HG03460 (cell line): ENCODE results near the gene LTBP1.

Source experiments
- ATAC-seq: cut with Tn5 transposase; IDR thresholded peaks from one replicate; pipeline ENCODE4 v1.9.1; 2021; ENCODE audit not compliant: unreplicated experiment

LTBP1 gene

DNA sequence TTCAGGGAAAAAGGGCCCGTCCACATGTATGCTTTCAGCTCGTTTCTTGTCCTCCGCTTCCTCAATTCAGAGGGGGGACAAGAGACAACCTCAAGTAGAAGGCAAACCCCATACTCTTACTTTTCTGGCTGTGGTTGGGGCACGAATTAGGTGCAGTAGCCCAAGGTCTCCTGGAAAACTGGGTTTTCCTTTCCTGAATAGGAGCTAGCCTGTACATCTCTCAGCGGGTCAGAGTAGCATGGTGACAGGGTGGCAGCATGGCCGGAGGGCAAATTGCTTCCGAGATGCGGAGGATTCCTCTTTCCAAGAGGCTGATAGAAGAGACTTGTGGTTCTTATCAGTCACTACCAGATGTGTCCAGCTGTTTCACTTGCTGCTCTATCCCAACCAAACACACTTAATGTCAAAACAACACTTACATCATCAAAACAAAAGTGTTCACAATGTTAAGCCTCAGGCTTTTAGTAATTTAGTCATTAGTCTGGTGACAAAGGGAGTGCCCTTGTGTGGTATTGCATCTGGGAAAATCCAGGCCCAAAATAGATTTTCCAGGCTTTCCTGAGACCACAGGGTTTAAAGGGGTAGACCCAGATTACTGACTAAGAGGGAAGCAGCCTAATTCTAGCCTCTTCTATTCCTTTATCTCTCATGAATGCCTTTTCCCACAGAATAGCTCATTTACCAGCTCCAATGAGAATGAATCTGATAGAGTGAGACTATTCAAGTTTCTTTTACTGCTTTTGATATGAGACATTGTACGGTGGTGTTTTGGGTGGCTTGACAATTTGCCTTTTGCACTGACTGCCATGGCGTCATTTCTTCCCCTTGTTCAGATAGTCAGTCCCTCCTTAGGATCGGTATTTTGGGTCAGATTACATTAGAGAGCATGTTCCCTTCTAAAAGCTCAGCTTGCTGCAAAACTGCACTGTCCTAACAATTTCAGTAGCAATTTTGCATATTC is 162.0 kb downstream of the LTBP1 start:
- ATAC-seq = no peak

DNA sequence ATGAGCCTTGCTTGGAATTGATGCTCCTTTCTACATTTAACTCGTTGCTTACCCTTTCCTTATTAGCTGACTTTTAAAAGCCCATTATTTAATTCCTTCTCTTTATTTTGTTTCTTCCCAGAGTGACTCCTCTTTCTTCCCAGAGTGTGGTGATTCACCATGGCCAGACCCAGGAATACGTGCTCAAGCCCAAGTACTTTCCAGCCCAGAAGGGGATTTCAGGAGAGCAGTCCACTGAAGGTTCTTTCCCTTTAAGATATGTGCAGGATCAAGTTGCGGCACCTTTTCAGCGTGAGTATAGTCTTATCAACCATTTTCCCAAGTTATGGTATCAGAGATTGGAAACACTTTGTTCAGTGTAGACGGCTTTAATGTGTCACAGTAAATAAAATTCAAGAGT is 163.7 kb downstream of the LTBP1 start:
- no peak for ATAC-seq

DNA sequence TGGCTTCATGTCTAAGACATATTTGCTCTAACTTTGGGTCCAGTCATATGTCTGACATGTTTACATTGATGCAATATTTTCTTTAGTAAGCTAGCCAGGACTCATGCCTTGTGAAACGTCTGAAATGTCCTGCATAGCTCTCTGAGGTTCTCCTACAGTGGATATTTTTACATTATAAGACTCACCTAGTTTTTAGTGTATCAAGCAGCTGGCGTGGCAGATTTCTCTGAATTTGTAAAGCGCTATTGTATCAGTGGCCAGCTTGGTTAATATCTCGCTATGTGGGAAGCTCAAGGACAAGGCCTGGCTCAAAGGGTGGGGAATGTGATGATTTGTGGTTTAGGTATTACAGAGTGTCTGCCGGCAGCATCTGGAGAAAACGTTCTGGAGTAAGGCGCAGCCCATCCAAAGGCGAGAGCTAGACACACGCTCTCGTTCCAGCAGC is 164.3 kb downstream of the LTBP1 start:
- no peak for ATAC-seq

DNA sequence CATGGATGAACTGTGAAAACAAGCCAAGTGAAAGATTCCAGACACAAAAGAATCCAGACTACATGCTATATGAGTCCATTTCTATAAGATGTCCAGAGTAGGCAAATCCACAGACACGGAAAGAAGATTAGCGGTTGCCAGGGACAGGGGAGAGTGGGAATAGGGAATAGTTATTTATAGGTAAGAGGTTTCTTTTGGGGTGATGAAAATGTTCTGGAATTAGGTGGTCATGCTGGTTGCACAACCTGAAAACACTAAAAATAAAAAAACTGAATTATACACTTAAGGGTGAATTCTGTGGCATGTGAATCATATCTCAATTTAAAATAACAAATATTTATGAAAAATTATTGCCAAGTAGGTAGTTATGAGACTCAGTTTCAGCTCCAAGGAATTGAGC is 168.4 kb downstream of the LTBP1 start:
- ATAC-seq = no peak

DNA sequence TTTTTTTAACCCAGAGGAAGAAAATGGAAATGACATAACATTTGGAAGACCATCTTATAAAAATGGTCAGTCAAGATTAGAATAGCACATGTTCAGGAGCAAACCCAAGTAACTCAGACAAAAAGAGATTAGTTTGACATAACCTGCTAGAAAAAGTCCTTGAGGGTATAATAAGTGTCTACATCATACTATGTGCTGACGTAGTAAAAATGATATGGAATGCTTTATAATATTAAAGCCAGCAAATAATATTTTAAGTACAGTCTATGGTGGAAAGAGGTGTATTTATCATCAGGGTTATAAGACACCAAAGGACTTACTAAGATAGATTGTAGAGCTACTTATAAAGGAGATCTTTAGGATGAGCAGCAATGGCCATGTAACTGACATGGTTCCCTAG is 169.0 kb downstream of the LTBP1 start:
- ATAC-seq = no peak

DNA sequence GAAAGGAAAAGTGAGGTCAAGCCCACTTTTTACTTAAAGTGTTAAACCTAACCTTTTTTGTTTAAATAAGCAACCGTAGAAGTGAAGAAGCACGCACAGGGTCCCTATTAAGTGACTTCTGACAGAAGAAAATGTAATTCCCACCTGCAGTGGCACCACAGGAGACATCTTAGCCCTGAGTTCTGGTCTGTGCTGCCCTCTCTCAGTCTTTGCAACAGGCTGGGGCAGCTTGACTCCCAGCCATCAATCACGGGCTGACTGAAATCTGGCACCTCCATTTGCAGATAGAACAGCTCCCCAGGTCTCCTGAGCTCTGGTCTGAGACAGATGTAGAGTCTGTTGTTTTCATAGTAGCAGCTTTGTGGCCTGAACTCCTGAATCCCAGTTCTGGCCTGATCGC is 170.0 kb downstream of the LTBP1 start:
- ATAC-seq = no peak

DNA sequence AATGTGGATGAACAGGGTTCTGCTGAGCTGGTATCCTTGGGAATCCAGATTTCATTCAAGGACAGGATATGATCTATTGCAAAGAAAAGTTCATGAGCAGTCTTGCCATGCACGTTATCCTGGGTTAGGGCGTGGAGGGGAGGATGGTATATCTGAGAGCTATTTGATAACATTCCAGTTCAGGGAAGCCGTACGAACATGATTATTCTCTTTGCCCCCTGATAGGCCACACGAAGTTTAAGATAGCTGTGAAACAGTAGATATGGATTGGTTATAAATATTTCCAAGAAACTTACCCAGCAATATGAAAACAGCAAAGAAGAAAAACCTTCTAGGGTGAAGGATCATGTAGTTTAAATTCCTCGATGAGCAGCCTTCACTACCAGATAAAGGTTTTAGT is 171.9 kb downstream of the LTBP1 start:
- no peak for ATAC-seq

DNA sequence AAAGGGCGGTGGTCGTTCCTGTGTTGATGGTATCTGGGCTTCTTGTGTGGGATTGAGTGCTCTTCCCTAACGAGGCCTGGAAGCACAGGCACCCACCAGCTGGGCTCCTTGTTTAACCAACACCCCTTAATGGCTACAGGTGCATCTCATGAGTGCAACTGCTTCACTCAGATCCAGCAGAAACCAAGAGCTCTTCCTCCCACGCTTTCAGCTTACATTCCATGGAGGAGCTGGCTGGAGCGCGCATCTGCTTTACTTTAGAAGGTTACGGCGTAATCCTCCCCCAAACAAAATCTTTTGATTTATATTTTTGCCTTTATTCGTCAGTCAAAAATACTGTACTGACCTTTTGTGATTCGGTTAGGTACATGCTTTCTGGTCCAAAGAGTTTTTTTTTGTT is 174.7 kb downstream of the LTBP1 start:
- no peak for ATAC-seq

DNA sequence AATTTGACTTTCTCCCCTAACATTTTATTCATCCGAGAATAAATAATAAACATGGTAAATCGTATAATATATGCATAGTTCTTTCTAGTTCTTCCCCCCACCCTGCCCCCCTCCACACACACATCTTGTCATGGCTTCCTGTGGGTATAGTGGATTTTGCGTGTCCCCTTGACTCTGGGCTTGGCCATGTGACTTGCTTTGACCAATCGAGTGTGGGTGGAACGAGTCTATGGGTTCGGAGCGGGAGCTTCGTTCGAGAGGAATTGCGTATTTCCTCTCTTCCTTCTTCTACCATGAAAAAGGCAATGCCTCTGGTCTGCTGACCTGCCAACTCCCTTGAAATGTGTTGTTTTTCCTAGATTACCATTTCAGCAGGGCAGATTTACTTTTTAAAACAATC is 175.2 kb downstream of the LTBP1 start:
- no peak for ATAC-seq

DNA sequence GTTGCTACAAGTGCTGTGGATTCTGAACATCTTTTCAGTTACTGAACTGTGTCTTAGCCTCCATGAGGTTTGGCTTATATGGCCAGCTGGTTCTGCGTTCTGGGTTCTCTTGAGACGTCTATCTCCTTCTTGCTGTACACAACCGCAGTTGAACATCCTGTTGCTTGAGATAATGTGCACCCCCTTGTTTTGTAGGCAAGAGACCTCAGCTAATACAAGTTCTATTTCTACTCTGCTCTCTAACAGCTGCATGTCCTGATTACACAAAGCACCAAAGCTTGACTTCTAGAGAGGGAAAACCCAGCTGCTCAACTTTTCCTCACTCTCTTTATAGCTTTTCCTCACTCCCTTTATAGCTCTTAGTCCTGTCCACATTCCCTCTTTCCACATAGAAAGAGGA is 176.0 kb downstream of the LTBP1 start:
- no peak for ATAC-seq

DNA sequence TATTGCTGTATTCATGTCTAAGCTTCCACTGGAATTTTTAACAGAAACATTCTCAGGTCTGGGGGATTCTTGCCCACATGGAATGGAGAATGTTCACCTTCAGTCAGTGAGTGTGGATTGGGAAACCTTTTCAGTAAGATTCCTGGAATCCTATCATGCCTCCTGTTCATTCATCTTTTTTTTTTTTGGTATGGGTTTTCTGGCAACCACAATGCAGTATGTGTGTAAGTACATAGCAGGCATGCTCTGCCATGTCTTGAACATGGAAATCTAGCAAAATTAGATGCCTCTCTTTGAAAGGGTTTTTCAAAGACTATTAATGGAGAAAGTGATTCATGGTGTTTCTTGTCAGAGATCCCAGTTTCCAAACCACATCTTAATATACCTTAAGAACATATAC is 176.5 kb downstream of the LTBP1 start:
- ATAC-seq = no peak

DNA sequence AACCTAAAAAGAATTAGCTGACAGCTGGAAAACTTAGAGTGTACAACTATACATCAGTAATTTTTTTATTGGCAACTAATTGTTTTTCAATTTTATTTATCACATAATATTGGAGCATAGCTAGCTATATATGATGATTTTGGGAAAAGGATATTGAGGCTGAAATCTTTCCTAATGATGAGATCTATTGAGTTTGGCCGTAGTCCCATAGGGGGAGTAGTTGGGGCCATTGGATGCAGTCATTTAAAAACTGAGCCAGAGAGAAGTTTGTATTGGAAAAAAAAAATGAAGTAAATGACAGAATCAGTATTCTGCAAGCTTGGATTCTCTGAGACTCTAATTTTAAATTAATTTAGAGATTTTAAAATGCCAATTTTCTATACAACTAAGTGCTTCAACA is 179.8 kb downstream of the LTBP1 start:
- no peak for ATAC-seq

DNA sequence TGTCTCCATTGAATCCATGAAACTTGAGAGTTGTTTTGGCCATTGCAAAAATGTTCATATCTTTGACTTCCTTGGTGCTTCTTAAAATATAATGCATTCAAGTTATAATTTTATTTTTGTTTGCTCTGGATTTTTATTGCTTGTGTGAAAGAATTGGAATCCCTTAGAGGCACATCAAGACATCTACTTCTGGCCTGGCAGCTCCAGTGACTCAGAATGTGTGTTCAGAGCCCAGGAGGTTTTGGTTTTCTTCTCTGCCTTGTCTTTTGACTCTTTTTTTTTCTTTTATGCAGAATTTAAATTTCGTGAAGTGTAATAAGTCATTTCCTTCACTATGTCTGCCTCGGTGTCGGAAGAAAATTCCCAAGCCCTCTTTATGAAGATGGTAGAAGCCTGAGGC is 180.2 kb downstream of the LTBP1 start:
- ATAC-seq = no peak

DNA sequence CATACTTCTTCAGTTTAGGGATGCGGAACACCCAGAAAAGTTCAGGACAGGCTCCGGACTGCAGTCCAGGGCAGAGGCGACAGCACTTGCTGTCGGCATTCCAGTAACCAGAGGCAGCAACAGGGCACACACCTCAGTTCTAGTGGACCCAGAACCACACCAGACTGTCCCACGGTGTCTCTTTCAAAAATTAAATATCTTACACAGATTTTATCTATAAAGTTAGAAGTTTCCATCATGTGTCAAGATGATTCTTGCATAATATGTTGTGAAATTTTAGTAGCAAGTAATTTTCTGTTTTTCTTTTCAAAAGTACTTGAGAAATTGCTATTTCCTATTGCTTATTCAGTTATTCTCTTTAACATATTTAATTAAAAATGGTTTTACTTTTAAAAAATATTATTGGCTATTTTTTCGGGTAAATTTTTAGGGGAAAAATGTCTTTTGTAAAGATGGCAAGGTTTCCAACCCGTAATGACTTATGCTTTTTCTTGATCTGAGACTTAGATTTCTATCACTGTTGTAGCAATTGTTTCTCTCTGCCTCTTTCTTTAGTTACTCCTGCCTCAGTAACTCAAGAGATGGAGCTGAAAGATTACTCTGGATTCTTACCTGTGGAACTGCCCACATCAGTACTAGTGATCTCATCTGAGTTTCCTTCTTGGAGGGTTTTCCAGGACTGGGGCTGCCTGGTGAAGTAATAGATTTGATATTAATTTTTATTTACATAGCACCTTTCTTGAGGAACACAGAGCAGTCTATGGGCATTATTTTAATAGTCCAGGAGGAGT is 182.7 kb downstream of the LTBP1 start:
- no peak for ATAC-seq

DNA sequence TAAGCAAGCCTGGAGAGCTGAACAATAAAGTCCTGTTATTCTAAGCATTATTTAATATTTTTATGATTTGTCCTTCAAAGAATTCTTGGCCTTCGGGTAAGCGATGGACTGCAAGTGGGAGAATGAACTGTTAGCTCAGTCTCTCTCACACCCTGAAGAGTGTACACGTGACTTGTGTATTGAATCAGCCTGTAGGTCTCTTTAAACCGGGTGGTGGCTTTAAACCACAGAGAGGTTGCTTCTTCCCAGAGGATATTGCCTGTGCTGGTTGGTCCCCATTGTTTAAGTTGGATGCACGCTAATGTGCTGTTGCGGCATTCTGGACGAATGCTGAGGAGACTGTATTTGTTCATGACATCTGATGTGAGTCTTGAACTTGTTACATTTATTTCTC is 183.3 kb downstream of the LTBP1 start:
- ATAC-seq = no peak

DNA sequence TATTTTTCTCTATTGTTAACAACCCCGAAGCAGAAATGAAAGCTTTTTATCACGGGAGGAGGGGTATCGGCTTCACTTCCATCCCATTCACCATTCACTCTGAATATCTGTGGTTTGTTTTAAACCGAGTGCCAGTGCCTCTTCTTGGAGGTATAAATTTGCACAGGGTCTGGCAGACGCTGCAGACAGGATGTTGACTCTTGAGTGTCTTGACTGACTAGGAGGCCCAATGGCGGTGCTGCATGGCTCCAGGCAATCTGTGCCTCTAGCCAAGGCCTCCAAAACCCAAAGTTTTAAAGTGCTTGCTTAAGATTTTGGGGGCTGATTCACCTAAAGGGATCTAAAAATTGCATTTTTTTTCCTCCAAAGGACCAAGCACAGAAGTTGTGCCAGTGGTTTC is 183.8 kb downstream of the LTBP1 start:
- no peak for ATAC-seq

DNA sequence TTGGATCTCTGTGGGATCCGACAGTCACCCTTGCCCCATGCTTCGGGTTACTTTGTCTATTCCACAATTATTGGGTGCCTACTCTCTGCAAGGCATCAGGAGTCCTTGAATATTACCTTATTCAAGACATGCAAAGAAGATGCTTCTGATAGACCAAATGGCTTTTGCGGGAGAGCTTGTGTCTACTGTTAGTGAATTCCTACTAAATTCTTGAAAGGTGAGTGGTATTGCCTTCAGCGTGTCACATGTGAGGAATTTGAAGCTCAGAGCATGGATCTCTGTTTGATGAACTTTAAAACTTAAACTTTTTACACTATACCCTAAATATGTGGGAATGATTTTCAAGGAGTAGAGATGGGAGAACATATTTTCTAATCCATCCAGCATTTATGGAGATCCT is 184.4 kb downstream of the LTBP1 start:
- ATAC-seq = no peak

DNA sequence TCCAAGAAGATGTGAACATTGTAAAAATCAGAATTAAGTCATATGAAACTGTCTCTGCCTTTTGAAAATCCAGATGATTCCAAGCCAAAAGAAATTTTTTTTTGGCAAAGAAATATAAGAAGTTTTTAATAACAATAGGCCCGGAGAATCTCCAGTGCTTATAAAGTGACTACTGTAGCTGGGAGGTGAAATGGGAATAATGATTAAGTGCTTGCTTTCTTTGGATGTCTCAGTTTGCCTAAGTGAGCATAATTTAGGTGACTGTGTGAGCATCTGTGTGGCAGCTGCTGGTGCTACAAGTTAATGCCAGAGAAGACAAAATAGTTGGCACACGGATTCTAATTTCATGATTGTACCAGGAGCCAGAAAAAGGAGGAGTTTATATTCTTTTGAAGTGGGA is 185.0 kb downstream of the LTBP1 start:
- ATAC-seq = no peak

DNA sequence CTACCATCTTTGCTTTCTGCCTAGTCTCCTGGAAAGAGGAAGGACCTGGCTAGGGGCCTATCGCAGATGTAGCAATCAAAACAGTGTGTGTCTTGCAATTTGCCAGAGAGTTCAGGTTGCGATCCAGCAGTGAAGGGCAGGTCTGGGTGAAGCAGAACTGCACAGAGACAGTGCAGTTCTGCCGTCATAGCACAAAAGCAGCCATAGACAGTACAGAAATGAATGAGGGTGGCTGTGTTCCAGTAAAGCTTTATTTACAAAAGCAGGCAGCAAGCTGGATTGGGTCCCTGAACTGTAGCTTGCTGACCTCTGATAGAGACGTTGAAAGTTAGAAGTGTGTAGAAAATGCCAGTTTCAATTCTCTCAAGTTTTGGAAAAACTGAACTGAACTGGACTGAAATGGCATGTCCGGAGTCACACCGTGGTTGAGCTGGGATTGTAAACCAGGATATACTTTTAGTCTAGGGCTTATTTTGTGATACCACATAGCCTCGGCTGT is 186.8 kb downstream of the LTBP1 start:
- no peak for ATAC-seq

DNA sequence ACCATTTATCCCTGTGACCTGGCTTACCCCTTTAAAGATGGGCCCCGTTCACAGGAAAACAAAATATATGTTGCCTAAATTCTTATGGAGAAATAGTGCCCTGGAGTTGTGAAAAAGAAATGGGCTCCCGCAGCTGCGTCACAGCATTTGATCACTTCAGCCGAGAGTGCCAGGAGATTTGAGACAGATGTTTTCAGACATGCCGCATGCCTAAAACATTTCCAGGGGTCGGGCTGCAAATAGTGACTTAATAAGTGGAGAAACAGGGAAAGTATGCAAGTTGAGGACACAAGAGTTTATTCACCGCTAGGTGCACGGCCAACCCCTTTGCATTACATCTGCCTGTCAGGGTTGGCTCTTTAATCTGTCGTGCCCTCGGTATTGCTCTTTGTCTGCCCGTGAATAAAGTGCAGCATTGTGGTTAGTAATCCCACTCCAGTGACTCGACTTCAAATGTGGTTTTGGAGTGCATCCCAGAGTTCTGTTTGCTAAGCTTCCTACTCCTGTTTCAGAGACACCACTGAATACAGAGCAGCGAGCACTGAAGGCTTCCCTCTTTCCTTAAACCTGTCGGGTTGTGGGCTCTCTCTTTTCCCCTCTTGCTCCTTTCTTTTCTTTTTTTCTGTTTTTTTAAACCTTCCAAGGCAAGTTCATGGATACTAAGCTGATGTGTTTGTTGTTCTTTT is 187.5 kb downstream of the LTBP1 start:
- ATAC-seq = no peak

DNA sequence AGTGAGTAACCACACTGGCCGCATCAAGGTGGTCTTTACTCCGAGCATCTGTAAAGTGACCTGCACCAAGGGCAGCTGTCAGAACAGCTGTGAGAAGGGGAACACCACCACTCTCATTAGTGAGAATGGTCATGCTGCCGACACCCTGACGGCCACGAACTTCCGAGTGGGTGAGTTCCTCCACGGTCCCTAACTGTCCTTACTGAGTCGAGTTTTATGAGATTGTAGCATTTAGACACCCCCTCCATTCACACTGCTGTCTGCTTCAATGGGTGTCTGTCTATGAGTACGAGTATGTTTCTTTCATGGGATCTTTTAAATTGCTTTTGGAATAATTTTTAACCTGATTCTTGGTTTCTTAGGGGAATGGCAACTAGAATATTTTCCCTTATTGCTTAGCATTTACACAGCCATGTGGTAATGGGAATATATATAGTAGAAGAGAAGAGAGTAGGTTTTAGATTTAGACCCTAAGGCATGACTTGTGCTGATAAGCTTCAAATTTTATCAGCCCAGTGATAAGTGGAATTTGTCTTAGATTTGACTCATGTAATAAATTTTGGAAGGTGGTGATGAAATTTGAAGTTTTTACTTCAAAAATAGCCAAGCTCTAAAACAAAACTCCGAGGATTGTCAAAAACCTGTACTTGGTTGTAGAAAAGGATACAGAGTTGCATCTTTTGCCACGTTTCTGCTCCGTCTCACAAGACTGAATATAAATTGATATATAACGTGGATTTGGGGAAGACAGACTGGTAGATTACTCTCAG is 188.2 kb downstream of the LTBP1 start:
- no peak for ATAC-seq
